IPS-18a (cell line): ENCODE measurements around the gene NEDD4L.

Source experiments
- H3K27ac ChIP-seq: one replicate; pipeline ENCODE4 v1.5.1; 2013; ENCODE audit warnings: low read length
- H3K27me3 ChIP-seq: one replicate; pipeline ENCODE4 v1.6.1; 2013; ENCODE audit warnings: mild to moderate bottlenecking, low read length; ENCODE audit not compliant: control insufficient read depth, insufficient read depth
- H3K36me3 ChIP-seq: one replicate; pipeline ENCODE4 v1.6.1; 2013; ENCODE audit warnings: low read depth, low read length; ENCODE audit not compliant: control insufficient read depth
- H3K4me1 ChIP-seq: one replicate; pipeline ENCODE4 v1.6.1; 2013; ENCODE audit warnings: low read depth, low read length; ENCODE audit not compliant: control insufficient read depth
- H3K4me3 ChIP-seq: one replicate; pipeline ENCODE4 v1.5.1; 2013; ENCODE audit warnings: low read length
- H3K9ac ChIP-seq: one replicate; pipeline ENCODE4 v1.6.1; 2013; ENCODE audit warnings: mild to moderate bottlenecking, low read length, moderate library complexity
- H3K9me3 ChIP-seq: one replicate; pipeline ENCODE4 v1.6.1; 2013; ENCODE audit warnings: low read depth, low read length; ENCODE audit not compliant: control insufficient read depth

NEDD4L gene

GRCh38 chr18:58447402-58448095 is 403.5 kb downstream of the NEDD4L start:
- H3K4me3 ChIP-seq: peak overlapping the region; percentile 3
- H3K9me3 ChIP-seq: no peaks in the 10 kb centered on the region
- no peak overlapping the region for H3K27ac ChIP-seq
- H3K36me3 ChIP-seq: no peaks in the 10 kb centered on the region
- no peaks in the 10 kb centered on the region for H3K27me3 ChIP-seq
- H3K9ac ChIP-seq: no peak overlapping the region
- peaks cover 28% of the 10 kb centered on the region for H3K4me1 ChIP-seq

GRCh38 chr18:58449464-58449863 is 405.4 kb downstream of the NEDD4L start:
- Histone ChIP-seq H3K27me3 (no peaks in the 10 kb centered on the region), H3K27ac (no peak overlapping the region), H3K9me3 (no peaks in the 10 kb centered on the region), H3K9ac (no peak overlapping the region), H3K4me1 (peaks cover 17% of the 10 kb centered on the region), H3K4me3 (no peak overlapping the region), H3K36me3 (no peaks in the 10 kb centered on the region)
